Muscle layer of duodenum (tissue), 2 donors: ENCODE results near the gene TXLNG.
"Not testable (repeated sequence)": the region's sequence is repeated elsewhere in the genome, so short reads cannot be mapped to it uniquely, and the experiment has no call there.

Source experiments
- H3K27ac ChIP-seq: one replicate; pipeline ENCODE4 v1.7.0; 2013; ENCODE audit warnings: mild to moderate bottlenecking, low read length
- H3K27me3 ChIP-seq: one replicate; pipeline ENCODE4 v1.7.0; 2013; ENCODE audit warnings: low read depth, mild to moderate bottlenecking, control low read depth, low read length
- H3K36me3 ChIP-seq, 2 donors: one replicate each; pipeline ENCODE4 v1.7.0; 2013; ENCODE audit warnings: low read length in 2 of 2, control low read depth in 1 of 2, mild to moderate bottlenecking in 1 of 2; ENCODE audit not compliant: insufficient read depth in 2 of 2, control insufficient read depth in 1 of 2
- H3K4me1 ChIP-seq, 2 donors: one replicate each; pipeline ENCODE4 v1.7.0; 2013; ENCODE audit warnings: low read length in 2 of 2, mild to moderate bottlenecking in 2 of 2, control low read depth in 1 of 2, moderate library complexity in 1 of 2; ENCODE audit not compliant: insufficient read depth in 2 of 2, control insufficient read depth in 1 of 2
- H3K4me3 ChIP-seq, 2 donors: one replicate each; pipeline ENCODE4 v1.7.0; 2013; ENCODE audit warnings: low read length in 2 of 2, low read depth in 1 of 2, mild to moderate bottlenecking in 1 of 2
- H3K9me3 ChIP-seq, 2 donors: one replicate each; pipeline ENCODE4 v1.7.0; 2013; ENCODE audit warnings: low read length in 2 of 2, control low read depth in 1 of 2, mild to moderate bottlenecking in 1 of 2; ENCODE audit not compliant: control insufficient read depth in 1 of 2
- donor health status: healthy.

Gene TXLNG

GRCh38 chrX:16762579-16762978 is 23.7 kb upstream of the TXLNG start:
- Histone ChIP-seq H3K27ac (no peak overlapping the region), H3K27me3 (no peaks in the 10 kb centered on the region), H3K4me1 (no peaks in the 10 kb centered on the region), H3K4me3 (no peak overlapping the region), H3K36me3 (peaks cover 11 to 12% of the 10 kb centered on the region in 2 donors), H3K9me3 (no peaks in the 10 kb centered on the region)

- Histone ChIP-seq H3K4me1 (no peaks in the 10 kb centered on the region), H3K4me3 (no peak overlapping the region), H3K27me3 (no peaks in the 10 kb centered on the region), H3K9me3 (no peaks in the 10 kb centered on the region), H3K36me3 (peaks cover 0 to 2% of the 10 kb centered on the region in 2 donors), H3K27ac (no peak overlapping the region)
These were observed 20.7 kb upstream of the TXLNG start for GRCh38 chrX:16765594-16765993.

GRCh38 chrX:16770970-16771482 is 15.2 kb upstream of the TXLNG start:
- Histone ChIP-seq H3K27me3 (no peaks in the 10 kb centered on the region), H3K9me3 (no peaks in the 10 kb centered on the region), H3K27ac (no peak overlapping the region), H3K4me3 (no peak overlapping the region), H3K4me1 (no peaks in the 10 kb centered on the region), H3K36me3 (no peaks in the 10 kb centered on the region)

- no peaks in the 10 kb centered on the region for H3K36me3 ChIP-seq
- no peak overlapping the region for H3K4me3 ChIP-seq
- H3K4me1 ChIP-seq: no peaks in the 10 kb centered on the region
- H3K9me3 ChIP-seq: no peaks in the 10 kb centered on the region
- no peaks in the 10 kb centered on the region for H3K27me3 ChIP-seq
- H3K27ac ChIP-seq: peak overlapping the region; percentile 56
These were observed 14.5 kb upstream of the TXLNG start for GRCh38 chrX:16771483-16772398.

GRCh38 chrX:16772460-16772859 is 13.8 kb upstream of the TXLNG start:
- Histone ChIP-seq H3K27ac (no peak overlapping the region), H3K4me1 (no peaks in the 10 kb centered on the region), H3K36me3 (no peaks in the 10 kb centered on the region), H3K4me3 (no peak overlapping the region), H3K9me3 (no peaks in the 10 kb centered on the region), H3K27me3 (no peaks in the 10 kb centered on the region)

GRCh38 chrX:16774746-16775145 is 11.5 kb upstream of the TXLNG start:
- H3K36me3 ChIP-seq: no peaks in the 10 kb centered on the region
- no peaks in the 10 kb centered on the region for H3K9me3 ChIP-seq
- no peak overlapping the region for H3K27ac ChIP-seq
- H3K4me3 ChIP-seq: no peak overlapping the region
- no peaks in the 10 kb centered on the region for H3K4me1 ChIP-seq
- no peaks in the 10 kb centered on the region for H3K27me3 ChIP-seq

- Histone ChIP-seq H3K4me1 (no peaks in the 10 kb centered on the region), H3K36me3 (no peaks in the 10 kb centered on the region), H3K27me3 (no peaks in the 10 kb centered on the region), H3K4me3 (no peak overlapping the region), H3K27ac (no peak overlapping the region), H3K9me3 (no peaks in the 10 kb centered on the region)
These were observed 7.7 kb upstream of the TXLNG start for GRCh38 chrX:16778545-16778944.

GRCh38 chrX:16778993-16779392 is 7.3 kb upstream of the TXLNG start:
- Histone ChIP-seq H3K36me3 (no peaks in the 10 kb centered on the region), H3K4me1 (no peaks in the 10 kb centered on the region), H3K27me3 (no peaks in the 10 kb centered on the region), H3K27ac (no peak overlapping the region), H3K4me3 (no peak overlapping the region), H3K9me3 (no peaks in the 10 kb centered on the region)

- H3K27ac ChIP-seq, H3K4me3 ChIP-seq, H3K4me1 ChIP-seq, H3K9me3 ChIP-seq, H3K27me3 ChIP-seq, H3K36me3 ChIP-seq: not testable (repeated sequence)
These were observed 6.5 kb upstream of the TXLNG start for GRCh38 chrX:16779815-16780214.

GRCh38 chrX:16783452-16783851 is 2.8 kb upstream of the TXLNG start:
- no peaks in the 10 kb centered on the region for H3K4me1 ChIP-seq
- H3K36me3 ChIP-seq: no peaks in the 10 kb centered on the region
- no peaks in the 10 kb centered on the region for H3K9me3 ChIP-seq
- H3K4me3 ChIP-seq: no peak overlapping the region
- no peaks in the 10 kb centered on the region for H3K27me3 ChIP-seq
- H3K27ac ChIP-seq: no peak overlapping the region

- H3K27ac ChIP-seq, H3K4me3 ChIP-seq, H3K9me3 ChIP-seq, H3K36me3 ChIP-seq, H3K27me3 ChIP-seq, H3K4me1 ChIP-seq: not testable (repeated sequence)
These were observed 1.8 kb upstream of the TXLNG start for GRCh38 chrX:16784440-16784839.
